HEK293 (cell line): ENCODE measurements around the gene CHMP6.

Source experiments
- CTCF ChIP-seq: fragments of 450-650 bp; formaldehyde crosslinking; IDR thresholded peaks from 2 replicates; pipeline ENCODE4 v1.5.1; 2016; ENCODE audit warnings: missing biosample characterization, missing genetic modification characterization
- ZBTB6 ChIP-seq: fragments of 450-650 bp; formaldehyde crosslinking; IDR thresholded peaks from 2 replicates; pipeline ENCODE4 v1.5.1; 2017; ENCODE audit warnings: missing biosample characterization, missing genetic modification characterization
- ZNF121 ChIP-seq: fragments of 450-650 bp; formaldehyde crosslinking; IDR thresholded peaks from 2 replicates; pipeline ENCODE4 v1.5.1; 2016; ENCODE audit warnings: missing biosample characterization, missing genetic modification characterization
- ZNF138 ChIP-seq: fragments of 450-650 bp; formaldehyde crosslinking; IDR thresholded peaks from 2 replicates; pipeline ENCODE4 v1.5.1; 2016; ENCODE audit warnings: missing biosample characterization, missing genetic modification characterization, borderline replicate concordance
- ZNF146 ChIP-seq: fragments of 450-650 bp; formaldehyde crosslinking; IDR thresholded peaks from 2 replicates; pipeline ENCODE4 v1.5.1; 2016; ENCODE audit warnings: missing biosample characterization, missing genetic modification characterization
- ZNF335 ChIP-seq: fragments of 450-650 bp; formaldehyde crosslinking; conservative IDR thresholded peaks from 2 replicates; pipeline ENCODE4 v1.5.1; 2016; ENCODE audit warnings: missing biosample characterization, missing genetic modification characterization

- TF ChIP-seq ZBTB6 (tag by site-specific recombination) = no peak
- no peak for TF ChIP-seq CTCF (tag by site-specific recombination)
- TF ChIP-seq ZNF335 (tag by site-specific recombination) = no peak
- TF ChIP-seq ZNF121 = no peak
- no peak for TF ChIP-seq ZNF138 (tag by site-specific recombination)
- no peak for TF ChIP-seq ZNF146 (tag by site-specific recombination)
Measured at GRCh38 chr17:80976701-80977100, 14.9 kb upstream of the CHMP6 start.
